Stimulated activated CD4-positive, alpha-beta T cell treated with anti-CD3 and anti-CD28 coated beads, Interleukin-1b, Interleukin-23, amount 100 ng/mL, for 1 hour (primary cell): ENCODE results near the gene ADGRA1.
"Not testable (repeated sequence)": the region's sequence is repeated elsewhere in the genome, so short reads cannot be mapped to it uniquely, and the experiment has no call there.

Experiments used
- DNase-seq, 2 donors: peaks; one replicate each; pipeline ENCODE4 v3.0.0-alpha.2; 2020; ENCODE audit warnings: low read depth in 2 of 2

The ADGRA1 gene

GRCh38 chr10:133143546-133143945 is 55.8 kb downstream of the ADGRA1 start:
- DNase-seq = no peak

DNA sequence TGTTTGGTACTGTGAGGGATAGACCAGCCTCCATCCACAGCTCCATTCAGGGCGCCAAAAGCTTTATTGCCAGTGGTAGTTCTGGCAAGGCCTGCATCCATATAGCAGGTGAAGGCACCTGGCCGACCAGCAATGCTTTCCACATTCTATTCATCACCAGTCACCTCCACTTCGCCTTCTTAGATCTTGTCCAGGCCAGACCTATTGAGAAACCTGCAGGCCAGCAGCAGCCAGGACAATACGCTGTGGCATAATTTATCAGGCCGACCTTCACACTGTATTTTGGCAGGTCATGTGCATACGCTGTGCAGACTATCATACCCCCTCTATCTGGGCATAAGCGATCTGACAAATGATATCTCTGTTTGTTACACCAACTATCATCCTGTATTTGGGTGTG is 57.0 kb downstream of the ADGRA1 start:
- no peak for DNase-seq

- no peak for DNase-seq
Observed at GRCh38 chr10:133150226-133150625, 62.5 kb downstream of the ADGRA1 start.

DNA sequence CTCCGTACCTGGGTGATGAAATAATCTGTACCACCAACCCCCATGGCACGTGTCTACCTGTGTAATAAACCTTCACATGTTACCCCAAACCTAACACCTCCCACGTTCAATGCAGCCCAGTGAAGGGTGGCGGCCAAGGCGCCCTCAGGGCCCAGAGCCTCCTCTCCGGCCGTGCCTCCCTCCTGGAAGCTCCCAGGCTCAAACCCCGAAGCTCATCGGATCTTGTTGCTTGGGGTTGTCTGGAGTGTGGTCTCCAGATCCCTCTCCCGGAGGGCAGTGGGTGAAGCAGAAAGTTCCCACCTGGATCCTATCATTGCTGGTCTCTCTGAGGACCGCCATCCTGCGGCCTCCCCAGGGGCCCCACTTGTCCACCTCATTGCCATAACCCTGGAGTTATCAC is 62.9 kb downstream of the ADGRA1 start:
- no peak for DNase-seq

DNA sequence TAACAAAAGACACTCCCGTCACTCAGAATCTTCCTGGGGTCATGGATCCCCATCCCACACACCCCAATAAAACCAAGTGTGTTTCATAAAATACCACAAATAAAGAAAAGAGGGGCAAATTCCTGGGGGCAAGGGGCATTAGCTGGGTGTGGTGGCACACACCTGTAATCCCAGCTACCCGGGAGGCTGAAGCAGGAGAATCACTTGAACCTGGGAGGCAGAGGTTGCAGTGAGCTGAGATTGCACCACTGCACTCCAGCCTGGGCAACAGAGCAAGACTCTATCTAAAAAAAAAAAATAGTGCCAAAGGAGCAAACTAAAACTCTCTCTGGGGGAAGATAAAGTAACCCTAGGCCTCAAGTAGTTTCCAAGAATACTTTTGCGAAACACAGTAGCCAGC is 63.3 kb downstream of the ADGRA1 start:
- not testable (repeated sequence) for DNase-seq

- no peak for DNase-seq
Observed at GRCh38 chr10:133151543-133151972, 63.8 kb downstream of the ADGRA1 start.

DNA sequence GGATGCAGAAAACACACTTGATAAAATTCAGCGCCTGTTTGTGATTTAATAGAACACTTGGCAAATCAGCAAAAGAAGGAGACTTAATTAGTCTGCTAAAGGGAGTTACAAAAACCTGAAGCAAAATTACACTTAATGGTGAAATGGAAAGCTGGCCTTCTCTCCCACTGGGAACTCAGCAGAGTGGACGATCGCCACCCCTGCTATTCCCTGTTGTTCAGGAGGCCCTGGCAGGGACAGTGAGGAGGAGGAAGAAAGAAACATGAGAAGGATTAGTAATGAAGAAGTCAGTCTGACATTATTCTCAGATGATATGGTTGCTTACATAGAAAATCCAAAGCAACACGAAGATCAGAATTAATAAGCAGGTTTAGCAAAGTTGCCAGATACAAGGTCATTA is 66.7 kb downstream of the ADGRA1 start:
- DNase-seq = no peak

DNA sequence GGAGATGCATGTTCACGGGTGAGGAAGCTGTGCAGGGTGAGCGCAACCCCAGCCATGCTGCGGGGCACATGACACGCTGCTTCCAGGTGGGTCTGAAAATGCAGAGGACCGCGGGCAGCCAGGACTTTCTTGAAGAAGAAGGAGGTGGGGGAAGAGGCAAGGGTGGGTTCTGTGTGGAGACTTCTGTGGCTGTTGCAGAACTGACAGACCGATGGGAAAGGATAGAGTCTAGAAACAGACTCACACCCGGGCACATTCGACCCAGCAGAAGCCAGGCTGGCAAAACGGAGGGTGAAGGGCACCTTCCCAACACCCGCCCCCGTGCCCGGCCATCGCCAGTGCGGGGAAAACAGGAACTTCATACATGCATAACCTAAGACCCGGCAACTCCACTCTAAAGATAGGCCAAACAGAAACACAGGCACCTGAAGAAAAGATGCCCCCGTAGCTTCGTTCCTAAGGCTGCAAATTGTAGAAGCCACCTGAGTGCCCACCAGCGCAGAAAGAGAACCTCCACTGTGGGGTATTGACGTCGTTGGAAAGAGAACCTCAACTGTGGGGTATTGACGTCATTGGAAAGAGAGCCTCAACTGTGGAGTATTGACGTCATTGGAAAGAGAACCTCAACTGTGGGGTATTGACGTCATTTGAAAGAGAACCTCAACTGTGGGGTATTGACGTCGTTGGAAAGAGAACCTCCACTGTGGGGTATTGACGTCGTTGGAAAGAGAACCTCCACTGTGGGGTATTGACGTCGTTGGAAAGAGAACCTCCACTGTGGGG is 67.5 kb downstream of the ADGRA1 start:
- DNase-seq = no peak

DNA sequence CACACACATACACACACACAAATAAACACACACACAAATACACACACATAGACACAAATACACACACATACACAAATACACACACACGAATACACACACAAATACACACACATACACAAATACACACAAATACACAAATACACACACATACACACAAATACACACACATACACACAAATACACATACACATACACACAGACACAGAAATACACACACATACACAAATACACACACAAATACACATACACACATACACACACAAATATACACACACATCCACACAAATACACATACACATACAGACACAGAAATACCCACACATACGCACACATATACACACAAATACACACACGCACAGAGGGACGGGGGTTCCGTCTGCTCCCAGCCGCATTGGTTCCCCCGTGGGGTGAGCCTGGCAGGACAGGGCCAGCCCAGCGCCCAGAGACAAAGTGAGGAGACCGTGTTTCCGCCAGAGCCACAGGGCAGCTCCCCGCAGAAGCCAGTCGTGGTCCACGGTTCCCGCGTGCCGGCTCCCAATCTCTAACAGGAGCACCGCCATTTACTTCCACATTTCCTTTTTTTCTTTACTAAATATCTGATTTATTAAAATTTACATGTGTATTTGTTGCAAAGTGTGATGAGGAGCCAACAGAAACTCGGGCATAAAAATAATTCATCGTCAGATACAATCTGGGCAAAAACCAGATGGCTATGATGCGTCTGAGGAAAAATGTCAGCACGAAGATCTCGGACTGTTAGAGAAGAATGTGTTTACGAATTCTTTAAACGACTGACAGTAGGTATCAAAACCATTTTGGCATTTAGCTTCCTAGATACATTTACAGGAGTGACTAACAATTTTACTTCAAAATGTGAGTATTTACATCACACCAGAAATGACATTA is 69.2 kb downstream of the ADGRA1 start:
- no peak for DNase-seq

GRCh38 chr10:133157662-133158436 is 70.1 kb downstream of the ADGRA1 start:
- no peak for DNase-seq

GRCh38 chr10:133158437-133158755 is 70.7 kb downstream of the ADGRA1 start:
- no peak for DNase-seq

DNA sequence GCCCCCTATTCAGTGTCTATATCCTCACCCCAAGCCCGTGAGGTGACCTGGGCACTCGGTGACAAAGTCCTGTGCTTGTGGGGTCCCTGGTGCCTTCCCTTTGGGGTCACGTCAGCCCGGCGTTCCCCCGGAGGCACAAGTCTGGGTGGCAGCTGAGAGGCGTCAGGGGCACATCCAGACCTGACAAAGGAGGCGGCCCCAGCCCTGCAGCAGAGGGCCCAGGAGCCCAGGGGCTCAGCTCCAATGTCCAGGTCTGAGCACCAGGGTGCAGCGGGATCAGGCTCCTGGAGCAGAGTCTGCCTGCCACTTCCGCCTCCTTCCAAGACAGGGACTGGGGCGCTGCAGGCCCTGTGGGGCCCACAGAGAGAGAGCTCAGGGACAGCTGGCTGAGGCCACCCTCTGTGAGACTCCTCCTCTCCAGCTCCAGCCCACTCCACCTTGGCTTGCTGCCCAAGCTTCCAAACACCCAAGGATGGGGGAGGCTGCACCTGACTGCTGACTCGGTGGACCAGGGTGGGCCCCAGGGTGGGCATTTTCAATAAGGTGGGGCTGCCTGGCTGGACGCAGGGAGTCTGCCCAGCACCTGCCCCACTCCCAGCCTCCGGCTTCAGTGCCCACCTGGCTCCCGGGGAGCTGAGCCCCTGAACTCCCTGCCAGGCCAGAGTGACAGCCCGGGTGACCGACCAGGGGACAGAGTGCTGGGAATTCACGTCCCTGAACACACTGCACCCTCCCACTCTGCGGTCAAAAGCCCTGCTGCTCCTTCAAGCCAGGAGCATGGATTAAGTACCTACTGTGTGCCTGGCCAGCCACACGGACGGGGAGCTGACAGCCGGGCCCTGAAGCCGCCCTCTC is 71.3 kb downstream of the ADGRA1 start:
- DNase-seq = no peak

GRCh38 chr10:133159611-133159949 is 71.9 kb downstream of the ADGRA1 start:
- DNase-seq = no peak

DNA sequence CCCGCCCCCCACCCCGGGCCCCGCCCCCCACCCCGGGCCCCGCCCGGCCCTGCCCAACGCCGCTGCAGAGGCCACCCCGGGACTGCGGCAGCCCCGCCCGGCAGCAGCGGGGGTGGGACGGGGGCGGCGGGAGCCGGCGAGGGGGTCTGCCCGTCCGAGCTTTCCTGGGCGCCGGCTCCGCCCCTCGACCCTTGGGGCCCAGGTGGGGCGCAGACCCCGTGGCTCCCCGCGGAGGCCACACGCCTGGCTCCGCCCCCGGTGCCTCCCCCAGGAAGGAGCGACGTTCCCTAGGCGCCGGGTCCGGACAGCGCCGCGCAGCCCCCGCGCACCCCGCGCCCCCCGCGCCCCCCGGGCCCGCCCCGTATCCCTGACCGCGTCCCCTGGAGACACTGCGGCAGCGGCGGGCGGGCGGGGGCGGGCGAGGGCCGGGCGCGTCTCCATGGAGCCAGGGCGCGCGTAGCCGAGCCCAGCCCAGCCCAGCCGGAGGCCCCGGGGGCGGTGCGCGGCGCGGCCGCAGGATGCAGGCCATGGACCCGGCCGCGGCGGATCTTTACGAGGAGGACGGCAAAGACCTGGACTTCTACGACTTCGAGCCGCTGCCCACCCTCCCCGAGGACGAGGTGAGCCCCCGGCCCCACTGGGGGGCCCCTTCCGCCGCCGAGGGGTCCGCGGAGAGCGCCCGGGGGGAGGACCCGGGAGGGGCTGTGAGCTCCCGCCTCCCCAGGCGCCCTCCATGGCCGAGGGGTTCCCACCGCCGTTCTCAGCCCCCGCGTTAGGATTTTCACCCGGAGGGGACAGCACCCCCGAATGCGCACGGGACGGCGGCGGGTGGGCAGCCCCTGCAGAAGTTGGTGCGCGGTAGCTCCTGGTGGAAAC is 72.5 kb downstream of the ADGRA1 start, which contains the start of gene KNDC1:
KNDC1 (plus strand) TSS at position 270 of the 876 bp plus-strand sequence; CDS start at position 519, 249 bp downstream.
- DNase-seq = no peak

GRCh38 chr10:133160826-133161471 is 73.2 kb downstream of the ADGRA1 start:
- no peak for DNase-seq

- DNase-seq = no peak
Observed at GRCh38 chr10:133161486-133162109, 73.9 kb downstream of the ADGRA1 start.

DNA sequence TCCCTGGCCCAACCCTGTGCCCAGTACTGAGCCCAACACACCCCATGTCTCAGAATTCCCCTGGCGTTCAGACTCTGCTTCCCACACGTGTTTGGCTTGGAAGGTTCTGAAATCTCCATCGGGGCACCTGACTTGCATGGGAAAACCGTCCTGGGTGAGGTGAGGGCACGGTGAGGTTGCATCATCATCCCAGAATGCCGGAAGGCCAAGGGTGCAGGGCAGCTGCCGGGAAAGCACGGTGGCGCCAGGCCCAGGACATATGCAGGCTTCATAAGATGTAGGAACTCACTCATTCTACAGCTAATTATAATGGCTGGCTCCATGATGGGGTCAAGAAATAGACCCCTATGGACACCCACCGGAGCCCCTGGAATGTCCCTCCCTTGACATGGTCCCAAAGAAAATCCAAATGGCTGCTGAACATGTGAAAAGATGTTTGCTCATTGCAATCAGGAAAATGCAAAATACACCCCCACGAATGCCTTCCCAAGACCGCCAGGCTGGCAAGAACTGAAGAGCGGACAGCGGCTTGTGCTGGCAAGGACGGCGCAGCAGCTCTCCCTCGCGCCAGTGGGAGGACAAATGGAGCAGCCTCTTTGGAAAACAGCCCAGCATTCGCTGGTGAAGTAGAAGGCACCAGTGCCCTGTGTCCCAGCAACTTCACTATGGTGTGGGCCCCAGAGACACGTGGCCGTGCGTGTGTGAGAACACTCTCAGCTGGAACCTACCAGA is 74.6 kb downstream of the ADGRA1 start:
- no peak for DNase-seq
